ENCODE results near the gene NTF3. TPM values are rescaled to one million over a fixed set of nuclear protein-coding genes. Genes with fewer than 3 reads are reported as not detected.

The NTF3 gene
- total and polyA plus RNA-seq, 9 of the 15 experiments (the other 6 are each of a cell fraction or from before 2014, with no cell fraction given): not detected

GRCh38 chr12:5439788-5440300 is 7.9 kb downstream of the NTF3 start (continued):
- TF ChIP-seq TSHZ1 (CRISPR knock-in tag; IDR thresholded peaks at IDR 0.05) (no peak), RREB1 (CRISPR knock-in tag; IDR thresholded peaks at IDR 0.05) (no peak), FOXA1 (IDR thresholded peaks at IDR 0.05; ENCODE audit: borderline replicate concordance) (no peak), KDM1A (IDR thresholded peaks at IDR 0.05) (no peak), TAL1 (IDR thresholded peaks at IDR 0.05) (no peak), PTTG1 (tag; IDR thresholded peaks at IDR 0.05; ENCODE audit: low read depth) (no peak), NFYB (IDR thresholded peaks at IDR 0.05; ENCODE audit: extremely low read depth, insufficient read length) (no peak)
- TF ChIP-seq, protein P1, sequence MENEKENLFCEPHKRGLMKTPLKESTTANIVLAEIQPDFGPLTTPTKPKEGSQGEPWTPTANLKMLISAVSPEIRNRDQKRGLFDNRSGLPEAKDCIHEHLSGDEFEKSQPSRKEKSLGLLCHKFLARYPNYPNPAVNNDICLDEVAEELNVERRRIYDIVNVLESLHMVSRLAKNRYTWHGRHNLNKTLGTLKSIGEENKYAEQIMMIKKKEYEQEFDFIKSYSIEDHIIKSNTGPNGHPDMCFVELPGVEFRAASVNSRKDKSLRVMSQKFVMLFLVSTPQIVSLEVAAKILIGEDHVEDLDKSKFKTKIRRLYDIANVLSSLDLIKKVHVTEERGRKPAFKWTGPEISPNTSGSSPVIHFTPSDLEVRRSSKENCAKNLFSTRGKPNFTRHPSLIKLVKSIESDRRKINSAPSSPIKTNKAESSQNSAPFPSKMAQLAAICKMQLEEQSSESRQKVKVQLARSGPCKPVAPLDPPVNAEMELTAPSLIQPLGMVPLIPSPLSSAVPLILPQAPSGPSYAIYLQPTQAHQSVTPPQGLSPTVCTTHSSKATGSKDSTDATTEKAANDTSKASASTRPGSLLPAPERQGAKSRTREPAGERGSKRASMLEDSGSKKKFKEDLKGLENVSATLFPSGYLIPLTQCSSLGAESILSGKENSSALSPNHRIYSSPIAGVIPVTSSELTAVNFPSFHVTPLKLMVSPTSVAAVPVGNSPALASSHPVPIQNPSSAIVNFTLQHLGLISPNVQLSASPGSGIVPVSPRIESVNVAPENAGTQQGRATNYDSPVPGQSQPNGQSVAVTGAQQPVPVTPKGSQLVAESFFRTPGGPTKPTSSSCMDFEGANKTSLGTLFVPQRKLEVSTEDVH (IDR thresholded peaks at IDR 0.05; ENCODE audit: low read depth, partially characterized antibody): no peak
- TF ChIP-seq, protein P2, sequence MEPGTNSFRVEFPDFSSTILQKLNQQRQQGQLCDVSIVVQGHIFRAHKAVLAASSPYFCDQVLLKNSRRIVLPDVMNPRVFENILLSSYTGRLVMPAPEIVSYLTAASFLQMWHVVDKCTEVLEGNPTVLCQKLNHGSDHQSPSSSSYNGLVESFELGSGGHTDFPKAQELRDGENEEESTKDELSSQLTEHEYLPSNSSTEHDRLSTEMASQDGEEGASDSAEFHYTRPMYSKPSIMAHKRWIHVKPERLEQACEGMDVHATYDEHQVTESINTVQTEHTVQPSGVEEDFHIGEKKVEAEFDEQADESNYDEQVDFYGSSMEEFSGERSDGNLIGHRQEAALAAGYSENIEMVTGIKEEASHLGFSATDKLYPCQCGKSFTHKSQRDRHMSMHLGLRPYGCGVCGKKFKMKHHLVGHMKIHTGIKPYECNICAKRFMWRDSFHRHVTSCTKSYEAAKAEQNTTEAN (CRISPR knock-in tag; IDR thresholded peaks at IDR 0.05): no peak

Data from K562 (cell line).